CD4-positive, alpha-beta T cell treated with Interleukin-6 at 100 ng/mL for 8 hours (primary cell): ENCODE results near the gene ACVR1.

ENCODE experiments used
- DNase-seq: peaks from one replicate; pipeline ENCODE4 v3.0.0-alpha.2; 2020; ENCODE audit warnings: mixed read lengths, low spot score

Gene ACVR1

GRCh38 chr2:157699009-157699408 lies 177.1 kb downstream of the ACVR1 start:
- no peak for DNase-seq

GRCh38 chr2:157698430-157698829 lies 177.7 kb downstream of the ACVR1 start:
- no peak for DNase-seq

GRCh38 chr2:157696036-157696435 lies 180.1 kb downstream of the ACVR1 start:
- no peak for DNase-seq

- DNase-seq: no peak
These were observed 183.4 kb downstream of the ACVR1 start for GRCh38 chr2:157692768-157693167.

- DNase-seq: no peak
These were observed 184.4 kb downstream of the ACVR1 start for GRCh38 chr2:157691695-157692094.

- DNase-seq: no peak
These were observed 185.0 kb downstream of the ACVR1 start for GRCh38 chr2:157691131-157691530.
